ENCODE results near the gene ACADSB.
A peak's percentile ranks its signal among the peaks of the same experiment; 100 is the strongest.

Gene ACADSB

DNA sequence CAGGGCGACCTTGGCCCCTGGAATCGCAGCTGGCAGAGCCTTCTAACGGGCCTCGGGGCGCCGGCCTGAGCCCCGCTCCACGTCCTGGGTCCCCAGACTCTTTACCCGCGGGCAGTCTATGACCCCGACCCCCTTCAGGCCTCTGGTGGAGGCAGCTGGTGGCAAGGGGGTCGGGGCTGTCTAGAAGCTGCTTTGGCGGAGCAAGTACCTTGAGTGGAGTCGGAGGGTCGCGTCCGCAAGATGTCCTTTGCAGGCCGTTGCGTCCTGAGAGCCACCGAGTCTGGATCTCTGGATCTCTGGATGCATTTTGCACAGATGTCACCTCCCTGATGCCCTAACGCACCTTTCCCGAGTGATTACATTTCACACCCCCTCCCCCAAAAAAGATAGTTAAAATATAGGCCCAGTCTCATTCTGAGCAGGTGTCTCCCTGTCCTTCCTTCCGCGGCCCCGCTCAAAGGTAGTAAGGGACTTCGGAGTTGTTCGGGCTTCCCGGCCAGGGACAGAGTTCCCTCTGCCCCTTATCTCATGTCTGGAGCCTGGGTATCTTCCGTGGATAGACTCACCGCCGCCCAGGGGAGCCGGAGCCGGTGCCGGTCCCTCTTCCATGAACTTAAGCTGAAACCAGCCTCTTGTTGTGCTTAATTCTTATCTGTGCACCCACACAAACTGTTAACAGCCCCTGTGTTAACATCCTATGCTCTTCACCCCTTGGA lies 457 bp downstream of the ACADSB start:
- Histone ChIP-seq H3K4me1 (ENCODE audit: low read length) (peaks cover 10% of the 10 kb centered on the region; the same call in 1 of the 2 replicates), H2AFZ (ENCODE audit: low read length) (peak overlapping the region; percentile 94), H3K27ac (ENCODE audit: low read length) (no peak overlapping the region), H3K4me3 (ENCODE audit: low read length) (peak overlapping the region; percentile 86), H3K79me2 (ENCODE audit: low read length) (peaks cover 43% of the 10 kb centered on the region), H3K9me3 (replicated peaks; ENCODE audit: insufficient read depth, low read length) (no peaks in the 10 kb centered on the region), H3F3A (ENCODE audit: insufficient read depth, low read length) (no peaks in the 10 kb centered on the region), H3K27me3 (replicated peaks; ENCODE audit: insufficient read depth, low read length) (no peaks in the 10 kb centered on the region), H3K36me3 (replicated peaks; ENCODE audit: insufficient read depth, low read length) (no peaks in the 10 kb centered on the region), H3K9me2 (replicated peaks; ENCODE audit: insufficient read depth, low read length) (no peaks in the 10 kb centered on the region), H3K9ac (ENCODE audit: low read length) (peak overlapping the region; percentile 64; the same call in 1 of the 2 replicates), H3K4me2 (ENCODE audit: low read depth, low read length) (peak overlapping the region; percentile 99), H4K20me1 (ENCODE audit: insufficient read depth, low read length) (peaks cover 4% of the 10 kb centered on the region; the same call in 1 of the 2 replicates)
- TF ChIP-seq EZH2 (optimal IDR thresholded peaks at IDR 0.05; ENCODE audit: low read depth, low read length) (no peak), EZH2phosphoT487 (IDR thresholded peaks at IDR 0.05; ENCODE audit: low read length) (no peak)
- no peak for DNase-seq

- no peaks in the 10 kb centered on the region for H3K36me3 ChIP-seq (replicated peaks; ENCODE audit: insufficient read depth, low read length)
- no peak overlapping the region for H3K27ac ChIP-seq (ENCODE audit: low read length)
- H3F3A ChIP-seq (ENCODE audit: insufficient read depth, low read length): no peaks in the 10 kb centered on the region
- H3K9me3 ChIP-seq (replicated peaks; ENCODE audit: insufficient read depth, low read length): no peaks in the 10 kb centered on the region
- DNase-seq: no peak
- no peak overlapping the region for H2AFZ ChIP-seq (ENCODE audit: low read length)
- no peak overlapping the region for H3K4me2 ChIP-seq (ENCODE audit: low read depth, low read length)
- H3K9me2 ChIP-seq (replicated peaks; ENCODE audit: insufficient read depth, low read length): no peaks in the 10 kb centered on the region
- H4K20me1 ChIP-seq (ENCODE audit: insufficient read depth, low read length): no peaks in the 10 kb centered on the region
- no peak overlapping the region for H3K4me3 ChIP-seq (ENCODE audit: low read length)
- H3K4me1 ChIP-seq (ENCODE audit: low read length): peaks cover 5% of the 10 kb centered on the region; the same call in 1 of the 2 replicates
- H3K9ac ChIP-seq (ENCODE audit: low read length): no peak overlapping the region
- TF ChIP-seq CTCF (IDR thresholded peaks at IDR 0.05; ENCODE audit: low read length) (no peak), EZH2 (optimal IDR thresholded peaks at IDR 0.05; ENCODE audit: low read depth, low read length) (no peak), EZH2phosphoT487 (IDR thresholded peaks at IDR 0.05; ENCODE audit: low read length) (no peak)
- peaks cover 16% of the 10 kb centered on the region for H3K79me2 ChIP-seq (ENCODE audit: low read length)
- H3K27me3 ChIP-seq (replicated peaks; ENCODE audit: insufficient read depth, low read length): no peaks in the 10 kb centered on the region
Observed at GRCh38 chr10:123011987-123012386, 3.2 kb downstream of the ACADSB start.

DNA sequence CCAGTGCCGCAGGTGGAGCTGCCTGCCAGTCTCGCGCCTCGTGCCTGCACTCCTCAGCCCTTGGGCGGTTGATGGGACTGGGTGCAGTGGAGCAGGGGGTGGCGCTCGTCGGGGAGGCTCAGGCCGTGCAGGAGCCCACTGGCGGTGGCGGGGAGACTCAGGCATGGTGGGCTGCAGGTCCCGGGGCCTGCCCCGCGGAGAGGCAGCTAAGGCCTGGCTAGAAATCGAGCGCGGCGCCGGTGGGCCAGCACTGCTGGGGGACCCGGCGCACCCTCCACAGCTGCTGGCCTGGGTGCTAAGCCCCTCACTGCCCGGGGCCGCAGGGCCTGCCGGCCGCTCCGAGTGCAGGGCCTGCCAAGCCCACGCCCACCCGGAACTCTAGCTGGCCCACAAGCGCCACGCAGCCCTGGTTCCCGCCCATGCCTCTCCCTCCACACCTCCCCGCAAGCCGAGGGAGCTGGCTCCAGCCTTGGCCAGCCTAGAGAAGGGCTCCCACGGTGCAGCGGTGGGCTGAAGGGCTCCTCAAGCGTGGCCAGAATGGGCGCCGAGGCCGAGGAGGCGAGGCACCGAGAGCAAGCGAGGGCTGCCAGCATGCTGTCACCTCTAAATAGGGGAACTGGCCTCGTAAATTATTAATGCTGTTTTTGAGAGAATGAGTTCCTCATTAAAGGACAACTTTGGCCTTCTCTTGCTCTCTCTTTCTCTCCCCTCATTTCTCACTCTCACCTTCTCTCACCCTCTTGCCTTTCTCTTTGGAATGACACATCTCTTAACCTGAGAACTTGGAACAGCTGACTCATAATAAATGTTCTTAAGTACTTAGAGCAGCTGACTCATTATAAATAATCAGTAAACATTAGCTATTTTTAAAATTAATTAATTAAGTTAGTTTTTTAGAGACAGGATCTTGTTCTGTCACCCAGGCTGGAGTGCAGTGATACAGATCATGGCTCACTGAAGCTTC lies 4.9 kb downstream of the ACADSB start:
- H3K4me3 ChIP-seq (ENCODE audit: low read length): no peak overlapping the region
- no peaks in the 10 kb centered on the region for H3K9me2 ChIP-seq (replicated peaks; ENCODE audit: insufficient read depth, low read length)
- H4K20me1 ChIP-seq (ENCODE audit: insufficient read depth, low read length): no peaks in the 10 kb centered on the region
- no peaks in the 10 kb centered on the region for H3K79me2 ChIP-seq (ENCODE audit: low read length)
- TF ChIP-seq EZH2 (optimal IDR thresholded peaks at IDR 0.05; ENCODE audit: low read depth, low read length): no peak
- no peak for TF ChIP-seq EZH2phosphoT487 (IDR thresholded peaks at IDR 0.05; ENCODE audit: low read length)
- no peak for TF ChIP-seq CTCF (IDR thresholded peaks at IDR 0.05; ENCODE audit: low read length)
- no peaks in the 10 kb centered on the region for H3K27me3 ChIP-seq (replicated peaks; ENCODE audit: insufficient read depth, low read length)
- H2AFZ ChIP-seq (ENCODE audit: low read length): no peak overlapping the region
- no peak for DNase-seq
- no peaks in the 10 kb centered on the region for H3K4me1 ChIP-seq (ENCODE audit: low read length)
- H3K9ac ChIP-seq (ENCODE audit: low read length): no peak overlapping the region
- H3F3A ChIP-seq (ENCODE audit: insufficient read depth, low read length): no peaks in the 10 kb centered on the region
- no peaks in the 10 kb centered on the region for H3K36me3 ChIP-seq (replicated peaks; ENCODE audit: insufficient read depth, low read length)
- no peak overlapping the region for H3K4me2 ChIP-seq (ENCODE audit: low read depth, low read length)
- H3K27ac ChIP-seq (ENCODE audit: low read length): no peak overlapping the region
- no peaks in the 10 kb centered on the region for H3K9me3 ChIP-seq (replicated peaks; ENCODE audit: insufficient read depth, low read length)
